ENCODE data around the gene RMND5B.
"Not testable (repeated sequence)": the region's sequence is repeated elsewhere in the genome, so short reads cannot be mapped to it uniquely, and the experiment has no call there.

Gene RMND5B

DNA sequence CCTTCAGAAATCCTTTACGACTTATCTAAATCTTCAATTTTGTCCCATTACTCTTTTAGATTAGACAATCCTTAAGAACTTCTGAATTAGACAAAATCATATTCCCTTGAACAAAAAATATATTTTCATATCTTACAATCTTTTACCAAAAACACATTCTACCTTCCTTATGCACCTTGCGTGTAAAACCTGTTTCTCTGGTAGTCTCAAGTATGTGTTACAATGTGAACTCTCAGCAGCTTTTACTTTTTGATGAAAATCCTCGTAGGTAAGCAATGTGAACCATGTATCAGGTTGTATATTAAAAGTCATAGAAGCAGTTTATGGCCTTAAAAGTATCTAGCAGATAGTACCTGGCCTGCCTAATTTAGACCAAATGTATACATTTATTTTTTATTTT, 43.6 kb downstream of the RMND5B start:
- no peak for DNase-seq (ENCODE audit: low spot score)

- DNase-seq (ENCODE audit: low spot score) = no peak
Measured at GRCh38 chr5:178176791-178177190, 46.0 kb downstream of the RMND5B start.

DNA sequence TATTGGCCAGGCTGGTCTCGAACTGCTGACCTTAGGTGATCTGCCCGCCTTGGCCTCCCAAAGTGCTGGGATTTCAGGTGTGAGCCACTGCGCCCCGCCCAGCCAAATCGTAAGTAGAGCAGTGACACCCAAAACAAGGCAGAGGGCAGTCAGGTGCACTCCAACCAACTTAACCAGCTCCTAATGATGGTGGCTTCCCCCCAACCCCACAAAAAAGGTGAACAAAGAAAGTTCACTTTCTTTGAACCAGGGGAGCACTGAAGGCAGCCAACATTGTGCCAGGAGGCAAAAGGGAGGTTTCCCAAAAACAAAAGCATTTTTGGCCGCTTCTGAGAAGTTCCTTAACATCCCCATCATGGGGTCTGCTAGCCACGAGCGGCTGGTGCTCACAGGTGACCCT, 46.8 kb downstream of the RMND5B start:
- no peak for DNase-seq (ENCODE audit: low spot score)

DNA sequence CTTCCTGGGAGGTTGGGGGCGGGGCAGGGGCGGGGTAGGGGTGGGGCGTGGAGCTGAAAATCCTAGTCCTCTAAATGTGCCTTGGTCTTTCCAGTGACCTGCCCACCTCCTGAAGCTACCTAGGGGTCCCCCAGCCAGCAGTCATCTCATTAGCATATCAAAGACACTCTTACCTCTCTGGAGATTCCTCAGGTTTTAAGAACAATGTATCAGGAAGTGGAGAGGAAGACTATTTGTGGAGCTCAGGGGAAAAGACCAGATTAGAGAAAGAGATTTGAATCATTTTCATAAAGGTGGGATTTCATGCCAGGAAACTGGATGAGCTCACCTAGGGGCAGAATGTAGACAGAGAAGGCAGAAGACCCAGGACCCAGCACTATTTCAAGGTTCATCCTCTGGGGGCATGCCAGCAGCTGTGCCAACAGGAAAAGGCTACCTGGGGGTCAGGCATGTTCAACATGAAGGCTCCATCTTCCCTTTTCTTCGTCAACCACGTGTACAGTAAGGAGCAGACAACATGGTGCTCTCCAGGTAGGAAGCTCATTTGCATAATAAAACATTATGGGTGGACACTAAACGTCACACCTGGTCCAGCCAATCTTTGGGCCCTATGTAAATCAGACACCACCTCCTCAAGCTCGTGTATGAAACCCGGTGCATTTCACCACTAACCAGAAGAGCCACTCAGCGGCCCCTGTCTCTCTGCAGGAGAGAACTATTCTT, 49.5 kb downstream of the RMND5B start:
- no peak for DNase-seq (ENCODE audit: low spot score)

GRCh38 chr5:178182158-178182876, 51.5 kb downstream of the RMND5B start:
- DNase-seq (ENCODE audit: low spot score) = no peak

DNA sequence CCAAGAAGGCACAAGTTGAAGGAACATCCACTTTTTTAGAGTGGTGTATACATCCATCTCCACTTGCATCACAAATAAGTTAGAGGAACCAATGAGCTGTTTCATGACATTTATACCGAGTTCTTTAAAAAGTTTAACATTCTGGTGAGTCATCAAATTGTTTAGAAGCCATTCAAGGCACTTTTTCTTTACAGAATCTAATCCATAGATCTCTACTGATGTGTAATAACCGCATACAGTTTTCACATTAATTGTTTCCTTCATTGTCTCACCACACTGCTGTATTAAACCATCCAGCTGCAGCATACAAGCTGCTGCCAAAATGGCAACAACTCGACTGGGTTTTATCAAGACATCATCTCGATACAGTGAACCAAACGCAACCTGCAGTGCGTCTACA, 55.6 kb downstream of the RMND5B start:
- no peak for DNase-seq (ENCODE audit: low spot score)

GRCh38 chr5:178187014-178187413, 56.2 kb downstream of the RMND5B start, which contains the start of gene GMCL2:
TSS of gene GMCL2 (minus strand) at chr5:178187371. CDS start at chr5:178187299, 72 bp downstream.
- DNase-seq (ENCODE audit: low spot score) = no peak

DNA sequence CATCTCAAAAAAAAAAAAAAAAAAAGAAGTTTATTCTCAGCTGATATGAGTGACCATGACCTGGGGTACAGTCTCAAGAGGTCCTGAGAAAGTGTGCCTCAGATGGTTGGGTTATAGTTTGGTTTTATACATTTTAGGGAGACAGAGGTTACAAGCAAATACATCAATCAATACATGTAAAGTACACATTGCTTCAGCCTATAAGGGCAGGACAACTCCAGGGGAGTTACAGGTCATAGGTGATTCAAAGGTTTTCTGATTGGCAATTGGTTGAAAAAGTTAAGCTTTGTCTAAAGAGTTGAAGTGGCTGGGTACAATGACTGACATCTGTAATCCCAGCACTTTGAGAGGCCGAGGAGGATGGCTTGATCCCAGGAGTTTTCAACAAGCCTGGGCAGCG, 58.6 kb downstream of the RMND5B start:
- DNase-seq (ENCODE audit: low spot score) = no peak

GRCh38 chr5:178191661-178192060, 60.8 kb downstream of the RMND5B start:
- DNase-seq (ENCODE audit: low spot score) = no peak

DNA sequence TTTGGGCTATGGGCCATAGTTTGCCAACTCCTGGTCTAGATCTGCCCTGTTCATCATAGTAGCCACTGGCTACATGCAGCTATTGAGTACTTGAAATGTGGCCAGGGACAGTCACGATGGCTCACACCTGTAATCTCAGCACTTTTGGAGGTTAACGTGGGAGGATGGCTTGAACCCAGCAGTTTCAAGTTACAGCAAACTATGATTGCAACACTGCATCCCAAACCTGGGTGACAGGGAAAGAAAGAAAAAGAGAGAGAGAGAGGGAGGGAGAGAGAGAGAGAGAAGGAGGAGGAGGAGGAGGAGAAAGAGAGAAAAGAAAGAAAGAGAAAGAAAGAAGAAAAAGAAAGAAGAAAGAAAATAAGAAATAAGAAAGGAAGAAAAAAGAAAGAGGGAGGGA, 61.4 kb downstream of the RMND5B start:
- DNase-seq (ENCODE audit: low spot score) = no peak

- no peak for DNase-seq (ENCODE audit: low spot score)
Measured at GRCh38 chr5:178192787-178193186, 62.0 kb downstream of the RMND5B start.

DNA sequence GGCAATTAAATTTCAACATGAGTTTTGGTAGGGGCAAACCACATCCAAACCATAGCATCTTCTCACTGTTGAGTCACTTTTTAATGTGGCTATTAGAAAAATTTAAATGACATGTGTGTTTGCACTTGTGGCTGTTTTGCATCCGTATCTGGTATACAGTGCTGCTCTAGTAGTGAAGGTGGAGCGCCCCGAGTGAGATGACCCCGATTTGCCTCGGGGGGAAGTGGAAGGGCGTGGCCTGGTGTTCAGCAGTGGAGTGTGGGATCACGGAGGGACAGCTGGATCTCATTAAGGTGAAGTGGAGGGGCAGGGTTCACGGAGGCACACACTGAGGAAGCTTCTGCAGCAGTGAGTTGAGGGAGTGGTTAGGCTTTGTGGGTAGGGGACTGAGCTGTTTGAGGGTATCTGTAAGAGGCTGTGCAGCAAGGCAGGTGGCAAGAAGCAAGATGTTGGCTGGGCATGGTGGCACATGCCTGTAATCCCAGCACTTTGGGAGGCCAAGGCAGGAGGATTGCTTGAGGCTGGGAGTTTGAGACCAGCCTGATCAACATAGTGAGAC, 62.5 kb downstream of the RMND5B start:
- no peak for DNase-seq (ENCODE audit: low spot score)

- DNase-seq (ENCODE audit: low spot score) = no peak
Measured at GRCh38 chr5:178194026-178194425, 63.2 kb downstream of the RMND5B start.

DNA sequence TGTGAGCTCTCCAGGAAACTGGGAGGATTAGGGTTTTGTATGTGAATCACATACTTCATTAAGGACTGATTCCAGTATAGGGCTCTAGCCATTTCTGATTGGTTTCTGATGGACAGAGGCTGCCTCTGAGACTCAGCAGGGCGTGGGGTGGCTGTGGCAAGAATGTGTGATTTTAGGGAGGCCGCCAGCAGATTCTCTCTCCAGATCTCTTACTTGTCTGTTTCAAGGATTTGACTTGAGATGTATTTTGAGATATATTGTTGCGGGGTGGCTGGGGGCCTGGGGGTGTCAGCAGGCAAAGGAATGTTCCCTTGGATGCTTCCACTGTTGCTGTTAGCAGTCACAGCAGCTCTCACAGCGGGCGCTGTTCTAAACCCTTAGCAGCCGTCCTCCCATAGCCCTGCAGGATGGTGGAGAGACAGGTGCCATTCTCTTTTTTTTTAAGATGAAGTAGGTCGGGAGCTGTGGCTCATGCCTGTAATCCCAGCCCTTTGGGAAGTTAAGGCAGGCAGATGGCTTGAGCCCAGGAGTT, 65.5 kb downstream of the RMND5B start:
- no peak for DNase-seq (ENCODE audit: low spot score)

GRCh38 chr5:178196986-178197385, 66.2 kb downstream of the RMND5B start:
- DNase-seq (ENCODE audit: low spot score) = no peak

- not testable (repeated sequence) for DNase-seq (ENCODE audit: low spot score)
Measured at GRCh38 chr5:178198151-178198550, 67.3 kb downstream of the RMND5B start.

- no peak for DNase-seq (ENCODE audit: low spot score)
Measured at GRCh38 chr5:178198706-178199105, 67.9 kb downstream of the RMND5B start.

- DNase-seq (ENCODE audit: low spot score) = no peak
Measured at GRCh38 chr5:178199581-178200434, 69.0 kb downstream of the RMND5B start.

Data from hepatic stellate cell (primary cell).